ENCODE results near the gene PCK2.
A peak's percentile ranks its signal among the peaks of the same experiment; 100 is the strongest.

Gene PCK2

DNA sequence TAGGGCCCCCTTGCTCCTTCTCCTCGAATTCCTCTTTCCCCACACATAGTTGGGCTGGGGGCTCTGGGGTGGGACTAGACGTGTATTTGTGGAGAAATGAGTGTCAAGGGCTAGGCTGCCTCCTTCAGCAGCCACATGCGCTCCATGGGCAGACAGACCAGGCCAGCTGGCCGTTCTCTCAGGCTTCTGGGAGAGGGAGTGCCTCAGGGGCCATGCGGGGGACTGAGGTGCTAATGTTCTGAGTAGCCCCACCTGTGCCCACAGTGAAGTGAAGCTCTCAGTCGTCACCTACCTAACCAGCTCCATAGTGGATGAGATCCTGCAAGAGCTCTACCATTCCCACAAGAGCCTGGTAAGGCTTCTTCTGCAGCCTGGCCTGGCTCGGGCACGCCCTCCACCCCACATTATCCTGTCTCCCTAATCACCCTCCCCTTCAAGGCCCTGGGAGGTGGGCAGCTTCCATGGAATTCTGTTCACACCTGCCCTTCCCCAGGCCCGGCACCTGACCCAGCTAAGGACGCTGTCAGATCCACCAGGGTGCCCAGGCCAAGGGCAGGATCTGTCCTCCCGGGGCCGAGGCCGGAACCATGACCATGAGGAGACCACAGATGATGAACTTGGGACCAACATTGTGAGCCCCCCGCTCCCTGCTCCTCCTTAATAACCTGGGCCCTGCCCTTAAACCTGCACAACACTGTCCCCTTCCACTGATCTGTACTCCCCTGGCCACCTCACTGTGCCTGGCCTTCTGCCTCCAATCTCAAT, 31.7 kb upstream of the PCK2 start:
- no peak for DNase-seq

DNA sequence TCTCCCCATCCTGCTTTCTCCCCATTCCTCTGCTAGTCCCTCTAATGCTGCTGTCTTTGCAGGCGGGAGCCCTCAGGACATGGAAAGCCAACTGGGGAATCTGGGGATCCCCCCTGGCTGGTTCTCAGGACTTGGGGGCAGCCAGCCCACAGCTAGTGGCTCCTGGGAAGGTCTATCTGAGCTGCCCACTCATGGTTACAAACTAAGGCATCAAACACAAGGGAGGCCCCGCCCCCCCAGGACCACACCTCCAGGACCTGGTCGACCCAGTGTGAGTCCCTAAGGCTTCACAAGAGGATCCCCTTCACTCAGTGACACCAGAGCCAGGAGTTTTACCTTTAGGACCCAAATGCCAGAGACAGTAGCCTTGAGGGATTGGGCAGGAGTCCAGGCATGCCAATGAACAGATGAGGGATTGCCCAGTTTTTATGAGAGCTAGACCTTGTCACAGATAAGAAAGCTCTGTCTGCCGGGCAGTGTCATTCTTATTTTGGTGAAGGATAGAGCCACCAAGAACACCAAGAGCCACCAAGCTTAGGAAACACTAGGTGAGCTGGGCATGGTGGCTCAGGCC, 30.8 kb upstream of the PCK2 start:
- no peak for DNase-seq

DNA sequence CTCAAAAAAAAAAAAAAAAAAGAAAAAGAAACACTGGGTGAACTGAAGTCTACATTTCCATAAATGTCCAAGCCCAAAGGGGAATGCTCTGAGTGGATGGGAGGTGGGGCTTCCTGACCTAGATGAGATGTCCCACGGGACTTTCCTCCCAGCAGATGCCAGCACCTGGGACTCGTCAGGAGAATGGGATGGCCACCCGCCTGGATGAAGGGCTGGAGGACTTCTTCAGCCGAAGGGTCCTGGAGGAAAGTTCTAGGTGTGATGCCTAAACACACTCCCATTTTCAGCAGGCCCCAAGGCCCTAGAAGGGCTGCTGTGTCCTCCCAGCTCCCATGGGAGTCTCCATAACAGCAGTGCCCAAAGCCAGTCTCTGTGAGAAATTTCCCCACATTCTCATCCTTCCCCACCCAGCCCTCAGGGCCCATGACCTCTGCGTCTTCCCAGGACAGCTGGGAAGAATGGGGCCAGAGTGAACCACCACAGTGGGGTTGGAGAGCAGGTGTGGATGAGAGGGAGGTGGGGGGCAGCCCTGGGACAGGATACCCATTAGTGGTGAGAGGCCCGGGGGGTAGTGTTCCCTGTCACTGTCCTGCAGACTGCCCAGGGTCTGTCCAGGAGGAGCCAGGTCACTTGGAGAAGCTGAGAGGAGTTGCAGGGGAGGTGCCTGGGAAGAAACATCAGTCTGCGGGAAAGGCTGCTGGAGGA, 29.9 kb upstream of the PCK2 start:
- DNase-seq: no peak

DNA sequence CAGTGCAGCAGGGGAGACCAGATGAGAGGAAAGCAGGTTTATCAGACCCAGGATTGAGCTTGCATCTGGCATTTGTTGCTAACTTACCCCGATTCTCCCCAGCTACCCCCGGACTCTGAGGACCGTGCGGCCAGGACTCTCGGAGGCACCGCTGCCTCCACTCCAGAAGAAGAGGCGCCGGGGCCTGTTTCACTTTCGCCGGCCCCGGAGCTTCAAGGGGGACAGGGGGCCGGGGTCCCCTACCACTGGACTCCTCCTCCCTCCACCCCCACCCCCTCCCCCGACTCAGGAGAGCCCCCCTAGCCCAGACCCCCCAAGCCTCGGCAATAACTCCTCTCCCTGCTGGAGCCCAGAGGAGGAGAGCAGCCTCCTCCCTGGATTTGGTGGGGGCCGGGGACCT, 29.3 kb upstream of the PCK2 start:
- DNase-seq: no peak

DNA sequence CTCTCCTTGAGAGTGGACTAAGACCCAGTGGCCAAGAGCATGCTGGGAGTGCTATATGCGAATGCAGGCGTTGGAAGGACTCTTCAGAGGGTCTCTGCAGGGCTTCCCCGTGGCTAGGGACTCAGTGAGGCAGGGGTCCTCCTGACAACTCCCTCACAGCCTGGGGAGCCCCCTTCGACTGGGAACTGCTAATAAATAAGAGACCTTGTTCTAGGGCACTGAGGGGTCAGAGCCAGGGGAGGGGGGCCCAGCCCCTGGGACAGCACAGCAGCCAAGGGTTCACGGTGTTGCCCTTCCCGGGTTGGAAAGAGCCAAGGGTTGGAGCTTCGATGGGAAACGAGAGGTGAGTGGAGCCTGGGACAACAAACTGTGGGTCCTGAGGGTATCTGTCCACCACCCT, 28.7 kb upstream of the PCK2 start:
- no peak for DNase-seq

DNA sequence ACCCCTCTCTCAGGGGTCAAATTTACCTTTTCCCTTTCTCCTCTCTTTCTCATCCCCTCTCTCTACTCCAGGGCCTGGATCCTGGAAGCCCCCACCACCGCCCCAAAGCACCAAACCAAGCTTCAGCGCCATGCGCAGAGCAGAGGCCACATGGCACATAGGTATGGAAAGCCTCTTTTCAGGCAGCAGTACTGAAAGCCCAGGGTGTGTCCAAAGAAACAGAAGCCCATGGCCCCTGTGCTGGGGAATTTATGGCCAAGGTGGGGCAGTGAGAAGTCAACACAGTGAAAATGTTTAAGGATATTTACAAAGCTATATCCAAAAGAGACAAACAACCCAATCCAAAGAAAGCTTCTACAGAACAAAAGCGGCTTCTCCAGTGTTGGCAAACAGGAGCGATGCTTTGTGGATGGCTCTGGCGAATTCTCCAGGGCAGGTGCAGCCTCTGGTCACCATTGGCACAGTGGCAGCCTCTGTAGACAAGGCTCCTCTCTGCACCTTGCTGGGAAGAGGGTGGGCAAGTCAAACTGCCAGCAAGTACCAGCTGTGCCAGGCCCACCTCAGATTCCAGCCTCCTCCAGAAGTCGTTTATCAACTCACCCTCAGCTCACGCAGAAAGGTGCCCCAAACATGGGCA, 27.5 kb upstream of the PCK2 start:
- DNase-seq: no peak

DNA sequence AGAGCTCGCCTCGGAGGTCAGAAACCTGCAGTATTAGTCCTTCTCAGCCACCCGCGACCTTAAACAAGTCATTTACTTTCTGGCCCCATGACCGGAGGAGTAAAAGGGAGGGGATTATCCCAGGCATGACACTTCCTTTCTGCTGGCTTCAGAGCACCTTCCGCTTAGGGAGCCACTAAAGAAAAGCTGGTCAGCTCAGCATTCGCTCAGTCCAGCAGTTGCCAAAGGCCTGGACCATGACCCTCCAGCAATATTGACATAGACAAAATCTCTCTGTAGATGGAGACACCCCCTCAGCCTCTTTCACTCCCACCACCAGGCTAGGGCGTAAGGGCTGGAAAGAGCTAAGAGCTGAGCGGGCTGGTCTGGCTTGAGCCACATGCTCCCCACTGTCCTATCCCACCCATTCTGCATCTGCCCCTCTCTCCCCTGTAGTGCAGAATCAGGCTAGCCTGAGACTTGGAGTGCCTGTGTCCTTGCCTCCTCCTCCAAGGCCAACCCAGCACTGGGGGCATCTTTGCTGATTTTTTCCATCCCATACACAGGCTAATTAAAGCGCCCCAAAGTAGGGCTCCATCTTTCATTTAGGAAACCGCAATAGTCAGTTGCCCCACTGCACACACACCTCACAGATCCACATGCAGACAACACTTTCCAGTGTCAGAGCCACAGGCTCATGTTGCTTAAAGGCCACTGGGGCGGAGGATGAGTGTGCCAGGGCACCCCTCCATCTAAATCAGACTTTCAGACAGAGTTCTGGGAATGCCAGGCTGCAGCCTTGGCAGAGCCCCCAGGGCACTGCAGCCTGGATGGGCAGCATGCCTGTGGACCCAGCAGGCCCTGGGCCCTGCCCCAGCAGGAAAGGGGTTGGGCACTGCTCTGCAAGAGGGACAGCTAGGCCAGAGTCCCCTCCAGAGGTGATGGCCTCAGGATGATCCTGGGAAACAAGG, 26.7 kb upstream of the PCK2 start:
- no peak for DNase-seq

DNA sequence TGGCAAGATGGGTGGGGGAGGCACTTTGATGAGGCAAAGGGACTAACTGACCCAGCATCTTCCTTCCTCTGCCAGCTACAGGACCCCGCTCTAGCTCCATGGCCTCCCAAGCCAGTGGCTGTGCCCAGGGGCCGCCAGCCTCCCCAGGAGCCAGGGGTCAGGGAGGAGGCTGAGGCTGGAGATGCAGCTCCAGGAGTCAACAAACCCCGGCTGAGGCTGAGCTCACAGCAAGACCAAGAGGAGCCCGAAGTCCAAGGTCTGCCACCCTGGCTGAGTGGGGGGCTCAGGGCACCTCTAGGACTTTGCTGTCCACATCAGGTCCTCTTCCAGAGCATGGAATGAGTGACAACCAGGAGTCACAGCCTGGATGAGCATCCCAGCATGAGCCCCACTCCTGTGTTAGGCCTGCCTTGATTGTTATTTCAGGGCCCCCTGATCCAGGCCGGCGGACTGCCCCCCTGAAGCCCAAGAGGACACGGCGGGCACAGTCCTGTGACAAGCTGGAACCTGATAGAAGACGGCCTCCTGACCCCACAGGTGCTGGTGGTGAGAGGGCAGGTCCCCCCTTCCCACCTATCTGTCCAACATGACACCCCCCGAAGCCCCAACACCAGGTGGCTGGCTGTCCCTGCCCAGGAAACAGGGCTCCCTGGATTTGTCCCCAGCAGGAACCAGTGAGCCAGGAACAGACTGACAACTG, 25.2 kb upstream of the PCK2 start:
- no peak for DNase-seq

DNA sequence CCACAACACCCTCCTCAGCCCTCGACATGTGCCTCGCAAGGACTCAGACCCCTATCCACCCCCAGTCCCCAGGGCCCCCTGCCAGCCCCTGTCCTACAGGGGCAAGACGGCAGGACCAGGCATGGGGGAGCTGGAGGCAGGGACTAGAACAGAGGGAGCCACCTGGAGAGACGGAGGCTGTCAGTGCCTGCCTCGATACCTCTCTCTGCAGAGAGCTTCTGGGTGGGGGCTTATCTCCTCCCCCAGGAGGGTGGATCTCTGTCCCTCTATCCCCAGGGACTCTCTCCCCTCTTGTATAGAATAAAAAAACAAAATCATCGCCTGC, 24.7 kb upstream of the PCK2 start:
- DNase-seq: no peak

DNA sequence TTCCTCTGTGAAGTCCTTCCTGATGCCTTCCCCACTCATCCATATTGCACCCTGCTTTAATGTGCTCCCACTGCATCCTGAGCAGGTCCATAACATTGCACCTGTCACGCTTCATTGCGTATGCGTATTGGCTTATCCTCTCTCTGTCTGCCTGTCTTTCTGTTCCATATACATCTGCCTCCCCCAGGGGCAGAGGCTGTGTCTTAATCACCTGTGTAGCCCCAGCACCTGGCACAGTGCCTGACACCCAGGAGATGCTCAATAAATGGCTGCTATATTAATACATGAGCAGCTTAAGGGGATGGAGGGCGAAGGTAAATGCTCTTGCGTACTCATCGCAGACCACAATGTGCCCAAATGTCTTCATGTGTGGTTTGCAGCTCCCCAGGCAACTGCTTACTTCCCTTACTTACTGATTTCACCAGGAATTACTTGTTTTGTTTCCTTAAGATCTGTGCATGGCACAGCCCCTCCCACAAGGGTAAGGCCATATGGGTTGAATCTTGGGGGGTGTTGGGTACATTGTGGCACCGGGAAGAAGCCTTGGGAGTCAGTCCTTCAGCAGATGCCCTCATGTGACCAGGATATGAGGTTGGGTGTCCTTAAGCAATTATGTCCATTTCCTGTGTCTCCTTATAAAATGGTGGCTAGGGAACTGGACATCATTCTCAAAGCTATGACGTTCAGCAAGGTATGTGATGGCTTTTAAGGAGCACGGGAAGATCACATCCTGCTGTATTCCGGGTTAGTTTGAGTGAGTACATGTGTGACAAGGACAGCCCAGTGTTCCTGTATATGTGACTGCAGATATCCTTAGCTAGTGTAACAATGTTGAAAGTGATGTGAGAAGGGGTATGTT, 23.6 kb upstream of the PCK2 start:
- no peak for DNase-seq

DNA sequence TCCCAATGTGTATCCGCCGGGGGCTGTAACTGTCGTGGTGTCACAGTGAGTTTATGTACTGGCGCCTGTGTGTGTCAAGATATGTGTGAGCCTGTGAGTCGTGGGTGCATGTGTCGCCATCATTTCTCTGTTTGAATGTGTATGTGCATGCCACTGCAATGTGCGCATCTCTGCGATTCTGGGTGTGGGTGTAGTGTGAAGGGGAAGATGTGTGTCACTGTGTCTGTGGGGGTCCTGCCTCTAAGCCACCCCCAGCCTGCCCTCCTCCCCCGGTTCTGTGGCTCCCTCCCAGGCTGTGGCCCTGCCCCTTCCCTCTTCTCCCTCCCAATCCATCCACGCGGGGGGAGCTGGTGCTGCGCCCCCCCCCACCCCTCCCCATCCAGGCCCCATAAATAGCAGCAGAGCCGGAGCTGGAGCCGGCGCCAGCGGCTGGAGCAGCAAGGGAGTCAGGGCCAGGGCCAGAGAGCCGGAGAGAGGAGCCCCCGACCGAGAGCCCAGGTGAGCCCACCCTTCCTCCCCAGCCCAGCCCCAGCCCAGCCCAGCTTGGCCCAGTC, 22.9 kb upstream of the PCK2 start, which contains the start of gene CPNE6:
TSS of gene CPNE6 (plus strand) at position 419 of the 554 bp plus-strand sequence. CDS start 1,375 bp downstream, outside the sequence.
- DNase-seq: peak; percentile 29 to 64

DNA sequence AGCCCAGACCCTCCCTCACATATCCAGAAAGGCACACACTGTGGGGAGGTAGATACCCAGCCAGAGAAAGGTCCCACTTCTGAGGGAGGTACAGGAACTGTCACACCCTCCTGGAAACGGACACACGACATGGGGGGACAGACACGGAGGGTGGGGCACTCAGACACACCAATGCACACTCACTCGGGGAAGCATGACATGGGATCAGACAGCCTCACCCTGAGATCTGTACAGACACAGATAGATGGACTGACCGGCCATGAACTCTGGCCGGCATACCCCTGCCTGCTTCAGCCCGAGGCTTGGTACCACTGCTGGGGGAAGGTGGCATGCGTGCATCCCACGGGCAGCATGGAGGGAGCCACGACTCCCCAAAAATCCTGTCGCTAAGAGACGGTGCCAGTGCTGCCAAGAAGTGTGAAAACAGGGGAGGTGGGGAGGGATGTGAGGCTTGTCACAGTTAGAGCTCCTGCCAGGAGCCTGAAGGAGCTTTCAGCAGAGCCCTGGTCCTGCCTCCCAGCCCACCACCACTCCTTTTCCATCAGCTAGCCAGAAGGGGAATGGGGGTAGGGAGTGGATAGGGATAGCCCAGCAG, 22.2 kb upstream of the PCK2 start:
- DNase-seq: no peak

DNA sequence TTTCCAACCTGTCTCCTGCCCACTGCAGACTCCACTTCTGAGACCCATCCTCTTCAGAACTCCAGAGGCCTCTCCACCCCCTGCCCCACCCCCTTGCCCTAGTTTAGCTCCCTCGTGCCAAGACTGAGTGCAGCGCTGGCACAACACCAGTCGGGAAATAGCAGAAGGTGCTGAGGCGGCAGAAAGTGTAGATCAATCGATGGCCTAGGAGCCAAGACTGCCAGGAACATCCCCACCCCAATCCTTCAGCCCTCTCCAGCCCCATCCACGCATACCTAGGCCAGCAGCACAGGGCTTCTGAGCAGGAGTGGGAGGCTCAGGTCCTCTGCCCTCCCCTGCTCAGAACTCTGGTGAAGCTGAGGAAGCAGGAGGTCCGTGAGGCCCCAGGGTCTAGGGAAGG, 21.7 kb upstream of the PCK2 start:
- no peak for DNase-seq

DNA sequence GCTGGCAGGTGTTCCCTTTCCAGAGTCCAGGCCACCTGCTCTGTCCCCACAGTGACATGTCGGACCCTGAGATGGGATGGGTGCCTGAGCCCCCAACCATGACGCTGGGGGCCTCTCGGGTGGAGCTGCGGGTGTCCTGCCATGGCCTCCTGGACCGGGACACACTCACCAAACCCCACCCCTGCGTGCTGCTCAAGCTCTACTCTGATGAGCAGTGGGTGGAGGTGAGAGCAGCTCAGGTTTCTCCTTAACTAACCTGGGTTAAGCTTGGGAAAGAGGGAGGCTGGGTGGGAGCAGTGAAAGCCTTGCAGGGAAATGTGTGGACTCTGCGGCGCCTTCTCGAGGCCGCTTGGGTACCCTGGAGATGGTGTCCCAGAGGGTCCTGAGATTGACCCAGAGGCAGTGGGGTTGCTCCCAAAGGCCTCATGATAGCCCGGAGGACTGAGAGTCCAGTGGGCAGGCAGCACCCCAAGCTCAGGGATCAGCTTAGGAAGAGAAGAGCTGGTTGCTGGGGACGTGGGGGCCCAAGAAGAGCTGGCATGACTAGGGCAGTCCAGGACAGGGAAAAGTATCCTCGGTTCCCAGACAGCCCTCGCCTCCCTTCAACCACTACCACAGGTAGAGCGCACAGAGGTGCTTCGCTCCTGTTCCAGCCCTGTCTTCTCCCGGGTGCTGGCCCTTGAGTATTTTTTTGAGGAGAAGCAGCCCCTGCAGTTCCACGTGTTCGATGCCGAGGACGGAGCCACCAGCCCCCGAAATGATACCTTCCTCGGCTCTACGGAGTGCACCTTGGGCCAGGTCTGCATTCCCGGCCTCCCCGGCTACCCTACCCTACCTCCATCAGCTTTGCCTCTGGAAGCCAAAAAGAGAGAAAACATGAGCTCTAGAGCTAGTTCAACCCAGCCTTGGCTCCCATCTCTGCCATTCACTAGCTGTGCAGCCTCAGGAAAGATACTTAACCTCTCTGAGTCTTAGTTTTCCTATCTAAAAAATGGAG, 20.9 kb upstream of the PCK2 start:
- DNase-seq: no peak

DNA sequence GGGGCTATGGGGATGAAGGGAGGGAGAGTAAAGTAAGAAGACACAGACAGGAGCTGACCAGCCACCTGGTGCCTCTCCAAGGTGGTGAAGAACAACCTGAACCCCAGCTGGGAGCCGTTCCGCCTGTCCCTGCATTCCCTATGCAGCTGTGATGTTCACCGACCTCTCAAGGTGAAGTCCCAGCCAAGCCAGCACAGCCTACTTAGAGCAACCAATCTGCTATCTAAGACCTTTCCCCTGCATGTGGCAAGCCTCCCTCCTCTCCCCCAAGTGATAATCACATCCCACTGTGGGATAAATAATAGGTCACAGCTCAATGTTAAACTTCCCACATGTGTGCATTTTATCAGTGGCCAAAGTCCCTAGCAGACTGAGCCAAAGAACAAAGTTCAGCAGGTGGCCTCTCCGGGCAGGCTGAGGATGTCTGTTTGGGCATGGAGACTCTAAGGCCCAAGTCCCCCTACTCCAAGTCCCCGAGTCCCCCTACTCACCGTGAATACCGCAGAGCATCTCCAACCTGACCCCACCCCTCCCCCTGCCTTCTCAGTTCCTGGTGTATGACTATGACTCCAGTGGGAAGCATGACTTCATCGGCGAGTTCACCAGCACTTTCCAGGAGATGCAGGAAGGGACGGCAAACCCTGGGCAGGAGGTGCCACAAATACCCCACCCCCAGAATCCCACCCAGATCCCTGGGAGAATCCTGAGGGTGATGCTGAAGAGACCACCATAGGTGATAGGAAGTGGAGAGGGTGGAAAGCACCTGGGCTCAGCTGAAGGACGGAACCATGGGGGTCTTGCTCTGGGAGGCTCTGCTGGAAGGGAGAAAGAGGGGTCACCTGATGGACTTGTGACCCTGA, 19.3 kb upstream of the PCK2 start:
- no peak for DNase-seq

DNA sequence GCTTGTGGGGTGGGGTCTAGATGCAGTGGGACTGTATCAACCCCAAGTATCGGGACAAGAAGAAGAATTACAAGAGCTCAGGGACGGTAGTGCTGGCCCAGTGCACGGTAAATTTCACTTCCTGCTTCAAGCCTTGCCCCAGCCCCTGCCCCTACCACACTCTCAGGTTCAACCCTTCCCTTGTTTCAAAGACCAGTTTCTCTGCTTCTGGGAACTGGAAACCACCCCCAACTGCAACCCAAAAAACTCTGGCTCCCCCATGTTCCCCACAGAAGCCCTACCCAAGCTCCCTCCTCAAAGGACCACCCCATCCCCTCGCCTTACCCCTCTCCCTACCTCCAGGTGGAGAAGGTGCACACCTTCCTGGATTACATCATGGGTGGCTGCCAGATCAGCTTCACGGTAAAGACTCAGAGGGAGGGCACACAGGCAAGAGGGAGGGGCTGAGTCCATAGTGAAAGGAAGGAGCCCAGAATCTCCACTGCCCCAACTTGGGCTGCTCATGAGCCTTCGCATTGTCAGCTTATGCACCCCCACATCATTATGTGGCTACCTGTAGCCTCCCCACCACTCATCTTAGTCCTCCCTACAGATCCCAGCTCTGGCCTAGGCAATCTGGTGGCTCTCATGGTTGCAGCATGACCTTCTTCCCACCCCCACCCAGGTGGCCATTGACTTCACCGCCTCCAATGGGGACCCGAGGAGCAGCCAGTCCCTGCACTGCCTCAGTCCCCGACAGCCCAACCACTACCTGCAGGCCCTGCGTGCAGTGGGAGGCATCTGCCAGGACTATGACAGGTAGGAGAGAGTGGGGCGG, 18.4 kb upstream of the PCK2 start:
- no peak for DNase-seq

DNA sequence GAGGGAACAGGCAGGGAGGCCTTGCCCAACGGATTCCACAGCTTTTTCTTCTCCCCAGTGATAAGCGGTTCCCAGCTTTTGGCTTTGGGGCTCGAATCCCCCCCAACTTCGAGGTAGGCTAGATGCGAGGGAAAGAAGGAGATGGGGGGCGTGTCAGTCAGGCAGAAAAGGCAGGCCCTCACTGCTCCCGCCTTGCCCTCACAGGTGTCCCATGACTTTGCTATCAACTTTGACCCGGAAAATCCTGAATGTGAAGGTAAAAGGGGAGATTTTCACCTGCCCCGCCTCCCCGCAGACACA, 17.9 kb upstream of the PCK2 start:
- no peak for DNase-seq
